Measurements from ENCODE around the gene CFAP61. TPM values are rescaled to one million over a fixed set of nuclear protein-coding genes. Genes with fewer than 3 reads are reported as not detected.

CFAP61 gene
- total RNA-seq, 3 donors from 2014 or later = 0.33 to 2.4 (median 0.59) TPM

GRCh38 chr20:20017001-20017843 lies 35.1 kb upstream of the CFAP61 start, which contains the start of gene NAA20:
Gene NAA20, plus strand, starts transcription at chr20:20017362. Its CDS starts 35 bp downstream, at chr20:20017397.
- peak; percentile 89 to 94 for DNase-seq (ENCODE audit: low spot score in 2 of 2)
- peaks cover 0 to 14% of the 10 kb centered on the region in 2 donors for H3K4me1 ChIP-seq
- H3K36me3 ChIP-seq = no peaks in the 10 kb centered on the region
- intact Hi-C loops (cut with DNase I; ENCODE audit: low total_unique reads) = no loop called here
- H3K4me3 ChIP-seq = peak within 1 kb of the TSS; percentile 92 to 99 (median 97)
- TF ChIP-seq POLR2A (IDR thresholded peaks at IDR 0.05) (peak; percentile 27), CTCF (IDR thresholded peaks at IDR 0.05) (peak; percentile 89 to 94 (median 93)), POLR2AphosphoS5 (IDR thresholded peaks at IDR 0.05) (peak in 1 of 3 donors; percentile 76)
- no peaks in the 10 kb centered on the region for H3K9me3 ChIP-seq
- no peaks in the 10 kb centered on the region for H3K27me3 ChIP-seq
- H3K27ac ChIP-seq = peak within 1 kb of the TSS; percentile 80 to 84

- no peak for DNase-seq (ENCODE audit: low spot score in 2 of 2)
- H3K9me3 ChIP-seq = no peaks in the 10 kb centered on the region
- no peaks in the 10 kb centered on the region for H3K36me3 ChIP-seq
- peaks cover 0 to 14% of the 10 kb centered on the region in 2 donors for H3K4me1 ChIP-seq
- intact Hi-C loops (cut with DNase I; ENCODE audit: low total_unique reads) = no loop called here
- TF ChIP-seq POLR2AphosphoS5 (IDR thresholded peaks at IDR 0.05) (no peak), CTCF (IDR thresholded peaks at IDR 0.05) (no peak), POLR2A (IDR thresholded peaks at IDR 0.05) (no peak)
- peak overlapping the region; percentile 80 to 84 for H3K27ac ChIP-seq
- H3K27me3 ChIP-seq = no peaks in the 10 kb centered on the region
- H3K4me3 ChIP-seq = peak overlapping the region; percentile 92 to 99 (median 97)
These were observed 34.5 kb upstream of the CFAP61 start for GRCh38 chr20:20017844-20018185.

- Histone ChIP-seq H3K4me3 (peak overlapping the region; percentile 92 to 99 (median 97)), H3K9me3 (no peaks in the 10 kb centered on the region), H3K36me3 (no peaks in the 10 kb centered on the region), H3K27ac (no peak overlapping the region), H3K27me3 (no peaks in the 10 kb centered on the region), H3K4me1 (peaks cover 0 to 14% of the 10 kb centered on the region in 2 donors)
- intact Hi-C loops (cut with DNase I; ENCODE audit: low total_unique reads) = no loop called here
- TF ChIP-seq POLR2A (IDR thresholded peaks at IDR 0.05) (no peak), POLR2AphosphoS5 (IDR thresholded peaks at IDR 0.05) (no peak)
- DNase-seq (ENCODE audit: low spot score in 2 of 2) = no peak
These were observed 34.0 kb upstream of the CFAP61 start for GRCh38 chr20:20018366-20018765.

GRCh38 chr20:20019123-20019522 lies 33.2 kb upstream of the CFAP61 start:
- H3K27ac ChIP-seq = no peak overlapping the region
- intact Hi-C loops (cut with DNase I; ENCODE audit: low total_unique reads) = no loop called here
- no peaks in the 10 kb centered on the region for H3K9me3 ChIP-seq
- H3K36me3 ChIP-seq = no peaks in the 10 kb centered on the region
- TF ChIP-seq POLR2AphosphoS5 (IDR thresholded peaks at IDR 0.05) (no peak), POLR2A (IDR thresholded peaks at IDR 0.05) (no peak), CTCF (IDR thresholded peaks at IDR 0.05) (no peak)
- peak overlapping the region in 1 of 3 donors; percentile 97 for H3K4me3 ChIP-seq
- H3K4me1 ChIP-seq = peaks cover 0 to 14% of the 10 kb centered on the region in 2 donors
- DNase-seq (ENCODE audit: low spot score in 2 of 2) = peak; percentile 46 to 74
- H3K27me3 ChIP-seq = no peaks in the 10 kb centered on the region

GRCh38 chr20:20020908-20021307 lies 31.4 kb upstream of the CFAP61 start:
- no peak overlapping the region for H3K4me3 ChIP-seq
- no peak for TF ChIP-seq CTCF (IDR thresholded peaks at IDR 0.05)
- TF ChIP-seq POLR2A (IDR thresholded peaks at IDR 0.05) = no peak
- TF ChIP-seq POLR2AphosphoS5 (IDR thresholded peaks at IDR 0.05) = no peak
- no peak for DNase-seq (ENCODE audit: low spot score in 2 of 2)
- no peak overlapping the region for H3K27ac ChIP-seq
- intact Hi-C loops (cut with DNase I; ENCODE audit: low total_unique reads) = no loop called here
- no peaks in the 10 kb centered on the region for H3K36me3 ChIP-seq
- H3K4me1 ChIP-seq = peaks cover 0 to 14% of the 10 kb centered on the region in 2 donors
- H3K27me3 ChIP-seq = no peaks in the 10 kb centered on the region
- H3K9me3 ChIP-seq = no peaks in the 10 kb centered on the region

Measured in breast epithelium (tissue), 4 donors.